HG02943 (cell line): ENCODE results near the gene SRGAP2.
"Not testable (repeated sequence)": the region's sequence is repeated elsewhere in the genome, so short reads cannot be mapped to it uniquely, and the experiment has no call there.

ENCODE experiments used
- ATAC-seq: cut with Tn5 transposase; IDR thresholded peaks from one replicate; pipeline ENCODE4 v1.9.1; 2021; ENCODE audit warnings: mild to moderate bottlenecking, low read depth, moderate library complexity; ENCODE audit not compliant: unreplicated experiment

Gene SRGAP2

DNA sequence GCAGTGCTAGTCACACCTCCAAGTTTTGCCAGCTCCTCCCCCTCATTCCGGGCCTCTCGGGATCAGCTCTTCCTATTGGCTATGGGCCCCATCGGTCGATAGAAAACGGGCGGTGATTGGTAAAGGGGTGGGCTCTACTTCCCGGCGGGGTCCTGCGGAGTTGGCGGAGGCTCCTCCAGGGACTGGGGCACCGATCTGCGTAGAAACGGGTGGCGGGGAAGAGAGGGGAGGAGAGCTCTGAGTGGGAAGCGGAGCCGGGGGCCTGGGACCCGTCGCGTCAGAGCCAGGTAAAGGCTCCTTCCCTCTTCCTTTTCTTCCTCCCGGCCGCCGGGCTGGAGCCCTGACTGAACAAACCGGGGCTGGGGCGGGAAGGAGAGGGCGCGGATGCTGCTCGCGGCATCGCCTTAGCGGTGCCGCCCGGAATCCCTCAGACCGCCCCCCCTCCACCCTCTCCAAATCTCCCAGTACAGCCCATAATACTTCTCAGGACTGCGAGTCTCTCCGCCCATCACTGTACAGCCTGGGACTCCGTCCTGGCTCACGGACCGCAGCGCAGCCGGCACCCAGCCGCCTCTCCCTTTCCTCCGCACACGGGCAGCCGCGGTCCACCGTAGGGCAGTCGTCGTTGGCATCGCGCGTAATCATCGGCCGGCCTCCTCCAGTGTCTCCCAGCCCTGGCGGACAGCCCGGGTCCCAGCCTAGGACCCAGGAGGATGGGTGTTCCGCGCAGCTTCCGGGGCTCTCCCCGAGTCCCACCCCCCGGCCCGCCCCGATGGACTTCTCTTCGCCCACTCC lies at the start of gene SRGAP2:
Gene SRGAP2 (plus strand): TSS at position 178 of the 795 bp plus-strand sequence. CDS start 2,430 bp downstream, outside the sequence.
- ATAC-seq: peak; percentile 10

DNA sequence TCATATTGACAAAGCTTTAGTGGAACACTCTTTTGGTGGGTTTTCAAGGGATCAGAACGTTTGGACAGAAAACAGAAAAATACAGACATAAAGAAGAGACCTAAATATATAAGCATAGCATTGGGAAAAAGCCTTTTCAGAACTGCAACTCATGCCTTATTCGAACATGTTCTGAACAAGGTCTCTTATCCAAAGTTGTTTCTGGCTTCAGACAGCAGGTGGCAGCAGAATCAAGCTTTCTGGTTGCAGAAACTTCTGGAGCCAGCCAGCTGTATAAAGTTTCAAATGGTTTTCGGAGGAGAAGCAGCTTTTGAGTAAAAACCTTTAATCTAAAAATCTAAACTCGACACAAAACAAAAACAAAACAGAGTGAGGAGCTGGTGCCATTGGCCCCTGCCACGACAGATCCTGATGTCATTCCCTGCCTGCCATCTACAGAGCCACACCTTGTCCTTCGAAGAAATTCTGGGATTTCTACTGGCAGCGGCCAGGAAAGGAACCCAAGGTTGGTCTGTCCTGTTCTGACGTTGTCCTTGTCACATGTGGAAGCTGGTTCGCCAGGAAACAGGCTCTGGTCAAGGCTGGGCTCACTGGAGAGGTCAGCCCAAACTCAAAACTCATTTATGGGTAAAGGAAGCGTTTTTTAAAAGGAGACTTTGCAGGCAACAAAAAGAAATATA lies 35.9 kb upstream of the SRGAP2 start:
- not testable (repeated sequence) for ATAC-seq

DNA sequence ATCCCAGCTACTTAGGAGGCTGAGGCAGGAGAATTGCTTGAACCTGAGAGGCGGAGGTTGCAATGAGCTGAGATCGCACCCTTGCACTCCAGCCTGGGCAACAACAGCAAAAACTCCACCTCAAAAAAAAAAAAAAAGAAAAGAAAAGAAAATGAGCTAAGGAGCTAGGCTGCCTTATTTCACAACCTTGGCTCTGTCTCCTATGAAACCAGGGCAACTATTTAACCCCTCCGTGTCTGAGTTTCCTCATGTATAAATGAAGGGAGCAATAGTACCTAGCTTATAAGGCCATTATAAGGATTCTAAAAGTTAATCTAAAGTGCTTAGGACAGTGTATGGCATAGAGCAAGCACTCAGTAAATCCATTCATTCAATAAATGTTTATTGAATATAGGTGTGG lies 33.5 kb upstream of the SRGAP2 start:
- not testable (repeated sequence) for ATAC-seq

DNA sequence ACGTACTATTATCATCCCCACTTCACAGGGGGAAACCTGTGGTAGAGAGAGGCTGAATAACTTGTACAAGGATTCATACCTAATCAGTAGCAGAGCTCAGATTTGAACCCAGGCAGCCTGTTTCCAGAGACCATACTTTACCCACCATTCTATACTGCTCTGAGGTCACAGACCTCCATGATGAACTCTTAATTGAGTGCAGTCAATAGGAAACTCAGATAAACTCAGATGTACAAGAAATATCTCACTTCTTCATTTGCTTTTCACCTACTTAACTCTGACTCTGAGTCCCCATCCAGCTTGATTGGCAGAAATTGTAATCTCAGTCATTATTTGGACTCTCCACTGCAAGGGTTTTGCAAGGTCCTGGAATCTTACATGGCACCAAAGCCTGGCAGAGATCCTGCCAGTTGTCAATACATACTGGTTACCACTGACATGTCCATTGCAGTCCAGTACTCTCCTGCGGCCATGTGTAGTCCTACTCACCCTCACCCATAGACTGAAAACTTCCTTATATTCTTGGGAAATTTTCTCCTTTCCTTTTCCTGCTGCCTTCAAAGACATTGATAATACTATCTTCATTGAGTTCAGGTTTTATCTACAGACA lies 30.1 kb upstream of the SRGAP2 start:
- ATAC-seq: not testable (repeated sequence)

DNA sequence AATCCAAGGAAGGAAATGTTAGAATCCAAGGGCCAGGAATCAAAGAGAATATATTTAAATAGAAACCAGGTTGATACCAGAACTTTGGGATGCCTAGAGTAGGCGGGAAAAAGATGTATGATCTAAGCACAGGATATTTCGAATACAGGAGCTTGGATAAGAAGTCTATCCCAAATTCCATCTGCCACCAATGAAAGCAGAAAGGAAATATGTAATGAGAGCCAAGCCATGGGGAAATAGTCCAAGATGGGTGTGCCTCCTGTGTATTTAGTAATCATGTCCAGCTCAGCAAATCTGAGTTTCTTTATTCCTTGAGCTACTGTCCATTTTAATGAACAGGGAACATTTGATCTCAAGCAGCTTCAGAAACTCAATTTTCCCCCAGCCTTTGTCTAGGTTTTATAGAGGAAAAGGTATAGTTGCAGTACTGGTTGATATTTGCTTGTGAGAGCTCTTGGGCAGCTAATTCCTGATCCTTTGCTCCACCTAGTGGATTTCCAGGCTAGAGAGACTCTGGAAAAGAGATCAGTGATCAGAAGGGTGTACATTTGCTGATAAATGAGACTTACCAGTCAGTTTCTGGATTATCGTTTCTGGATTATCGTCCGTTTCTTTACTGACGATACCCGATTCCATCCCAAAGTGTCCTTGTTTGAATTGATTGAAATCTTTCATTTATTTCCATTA lies 29.0 kb upstream of the SRGAP2 start:
- ATAC-seq: not testable (repeated sequence)

DNA sequence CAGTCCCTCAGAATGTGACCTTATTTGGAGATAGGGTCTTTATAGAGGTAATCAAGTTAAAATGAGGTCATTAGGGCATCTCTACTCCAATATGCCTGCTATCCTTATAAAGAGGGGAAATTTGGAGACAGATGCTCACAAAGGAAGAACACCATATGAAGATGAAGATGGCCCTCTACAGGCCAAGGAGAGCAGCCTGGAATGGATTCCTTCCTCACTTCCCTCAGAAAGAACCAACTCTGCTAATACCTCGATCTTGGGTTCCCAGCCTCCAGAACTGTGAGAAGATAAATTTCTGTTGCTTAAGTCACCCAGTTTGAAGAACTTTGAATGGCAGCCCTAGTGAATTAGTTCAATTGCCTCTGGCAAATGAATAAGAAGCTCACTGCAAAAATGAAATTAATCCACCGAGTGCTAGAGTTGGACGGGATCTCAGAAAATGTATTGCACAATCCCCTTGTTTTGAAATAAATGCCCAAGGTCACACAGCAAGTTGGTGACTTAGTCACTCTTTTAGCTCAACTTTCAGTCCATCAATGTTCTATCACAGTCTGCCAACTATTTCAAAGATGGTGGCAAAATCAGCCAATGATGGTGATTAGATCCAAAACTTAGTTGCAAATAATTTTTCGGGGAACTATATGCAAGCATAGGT lies 27.8 kb upstream of the SRGAP2 start:
- ATAC-seq: not testable (repeated sequence)

DNA sequence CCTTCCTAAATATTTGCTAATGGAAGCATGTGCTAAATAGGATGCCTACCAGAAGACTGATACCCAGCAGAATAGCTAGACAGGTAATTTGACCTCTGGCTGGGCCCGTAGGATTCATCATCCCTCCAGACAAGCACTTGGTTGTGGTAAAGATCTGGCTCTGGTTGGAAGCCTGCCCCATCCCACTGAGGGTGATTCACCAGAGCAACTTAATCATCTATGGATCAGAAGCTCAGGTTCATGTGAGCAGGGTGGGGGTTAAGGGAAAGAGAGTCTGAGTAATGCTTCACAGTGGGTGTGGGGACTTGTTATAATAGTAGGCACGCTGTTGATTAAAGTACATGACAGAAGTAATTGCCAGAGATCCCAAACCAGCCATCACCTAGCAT lies 27.2 kb upstream of the SRGAP2 start:
- ATAC-seq: not testable (repeated sequence)

DNA sequence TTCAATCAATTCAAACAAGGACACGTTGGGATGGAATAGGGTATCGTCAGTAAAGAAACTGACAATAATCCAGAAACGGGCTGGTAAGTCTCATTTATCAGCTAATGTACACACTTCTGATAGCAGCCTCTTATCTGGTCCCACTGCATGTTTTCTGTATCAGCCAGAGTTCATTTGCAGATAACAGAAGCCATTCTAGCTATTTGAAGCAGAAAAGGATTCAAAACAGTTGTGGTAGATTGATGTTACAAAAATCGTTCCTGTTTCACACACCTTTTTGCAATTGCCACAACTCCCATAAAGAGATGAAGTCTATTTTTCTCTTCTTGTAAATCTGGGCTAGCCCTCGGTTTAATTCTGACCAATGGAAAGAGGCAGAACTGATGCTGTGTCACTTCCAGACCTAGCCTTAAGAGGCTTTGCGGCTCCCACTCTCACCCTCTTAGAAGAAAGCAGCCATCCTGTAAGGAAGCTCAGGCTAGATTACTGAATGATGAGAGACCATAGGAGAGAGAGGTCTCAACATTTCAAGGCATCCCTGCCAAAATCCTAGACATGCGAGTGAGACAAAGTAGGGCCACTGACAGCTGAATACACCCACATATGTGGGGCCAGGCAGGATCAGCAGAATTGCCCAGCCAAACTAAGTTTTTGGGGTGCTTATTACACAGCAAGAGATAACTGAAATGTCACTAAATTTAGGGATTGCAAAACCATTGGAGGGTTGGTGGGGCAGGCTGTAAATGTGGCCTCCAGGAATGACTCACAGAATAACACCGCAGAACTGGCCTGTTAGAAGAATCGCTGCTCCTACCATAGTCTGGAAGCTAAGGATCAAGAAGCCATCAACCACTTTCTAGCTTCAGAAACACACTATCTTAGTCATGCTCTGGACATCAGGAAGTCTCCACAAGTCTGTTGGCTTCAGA lies 25.0 kb upstream of the SRGAP2 start:
- ATAC-seq: not testable (repeated sequence)

DNA sequence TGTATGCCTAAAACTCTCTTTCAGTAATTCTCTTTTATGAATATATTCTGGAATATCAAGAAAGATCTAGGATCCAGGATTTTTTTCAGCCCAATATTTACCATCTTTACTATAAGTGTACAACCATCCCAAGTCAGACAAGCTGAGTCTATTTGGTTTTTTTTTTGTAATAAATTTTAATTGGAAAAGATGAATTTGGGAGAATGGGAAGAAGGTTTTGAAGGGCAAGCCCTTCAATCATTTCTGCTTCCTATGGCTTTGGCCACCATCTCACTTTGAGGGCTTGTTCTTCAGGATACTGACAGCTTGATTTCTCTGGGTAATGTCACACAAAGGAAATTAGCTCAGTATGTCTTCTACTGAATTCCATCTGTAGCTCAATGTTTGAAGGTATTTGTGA lies 23.7 kb upstream of the SRGAP2 start:
- ATAC-seq: not testable (repeated sequence)

DNA sequence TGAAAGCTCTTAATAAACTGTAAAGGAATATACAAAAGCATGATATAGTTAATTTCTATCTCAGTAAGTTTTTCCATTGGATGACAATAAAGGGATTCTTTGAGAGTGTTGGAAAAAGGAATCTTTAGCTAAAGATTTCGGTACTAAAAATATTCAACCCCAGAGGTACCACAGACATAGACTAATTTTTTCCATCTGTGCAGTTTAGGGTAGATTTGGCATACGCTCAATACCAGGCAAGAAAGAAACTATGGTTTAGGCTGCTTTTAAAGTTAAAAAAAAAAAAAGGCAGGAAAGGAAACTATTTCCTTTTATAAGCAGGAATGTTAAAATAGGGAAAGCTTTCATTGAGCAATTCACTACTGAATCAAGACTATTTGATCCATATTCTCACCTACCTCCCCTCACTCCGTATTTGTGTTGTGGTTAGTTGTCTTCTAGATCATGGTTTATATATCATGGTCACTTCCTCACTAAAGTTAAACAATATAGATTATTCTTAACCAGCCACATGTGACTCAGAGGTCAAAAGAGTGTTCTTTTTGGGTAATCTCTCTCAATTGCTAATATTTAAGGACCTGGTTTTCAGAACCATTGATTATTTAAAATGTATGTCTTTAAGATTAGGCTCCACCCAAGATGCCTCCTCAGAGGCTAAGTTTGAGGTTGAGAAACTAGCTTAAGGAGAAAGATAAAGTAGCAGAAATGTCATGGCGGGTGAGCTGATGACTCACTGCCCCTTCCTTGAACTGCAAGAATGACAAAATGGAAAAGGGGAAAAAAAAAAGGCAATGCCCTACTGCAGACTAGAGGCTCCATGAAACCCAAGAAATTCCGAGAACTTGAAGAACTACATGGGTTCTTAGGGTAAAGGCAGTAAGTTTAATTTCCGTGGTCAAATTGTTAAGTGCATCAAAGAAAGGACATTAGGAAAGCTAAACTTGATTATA lies 20.7 kb upstream of the SRGAP2 start:
- ATAC-seq: not testable (repeated sequence)

DNA sequence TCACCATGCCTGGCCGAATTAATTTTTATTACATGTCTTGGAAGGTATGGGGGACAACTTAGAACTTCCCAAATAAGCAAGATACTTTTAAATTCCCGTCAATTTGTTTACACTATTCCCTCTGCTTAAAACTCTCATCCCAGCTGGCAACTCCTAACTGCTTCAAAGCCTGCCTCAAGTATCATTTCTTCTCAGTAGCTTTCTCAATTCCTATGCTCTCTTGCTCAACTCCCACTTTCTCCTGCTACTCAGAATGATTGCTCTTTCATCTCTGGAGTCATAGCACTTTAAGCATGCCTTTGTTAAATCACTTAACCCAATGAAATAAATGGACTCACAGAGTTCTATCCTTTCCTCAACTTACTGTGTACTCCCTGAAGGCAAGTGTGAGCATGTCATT lies 19.6 kb upstream of the SRGAP2 start:
- not testable (repeated sequence) for ATAC-seq

DNA sequence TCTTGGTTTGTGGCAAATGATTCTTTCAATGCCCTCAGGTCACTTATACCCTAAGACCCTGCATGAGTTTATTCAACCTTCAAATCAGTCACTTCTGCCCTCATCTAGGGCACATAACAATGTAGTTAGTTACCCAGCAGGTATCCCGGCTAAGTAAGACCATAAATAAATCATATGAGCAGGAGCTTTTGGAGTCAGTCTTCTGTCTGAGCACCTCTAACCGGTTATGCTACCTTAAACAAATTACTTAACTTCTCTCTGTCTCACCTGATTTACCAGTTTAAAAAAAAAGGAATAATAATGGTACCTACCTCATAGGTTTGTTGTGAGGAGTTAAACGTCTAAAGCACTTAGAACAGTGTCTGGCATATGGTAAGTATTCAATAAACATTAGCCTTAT lies 17.6 kb upstream of the SRGAP2 start:
- not testable (repeated sequence) for ATAC-seq

DNA sequence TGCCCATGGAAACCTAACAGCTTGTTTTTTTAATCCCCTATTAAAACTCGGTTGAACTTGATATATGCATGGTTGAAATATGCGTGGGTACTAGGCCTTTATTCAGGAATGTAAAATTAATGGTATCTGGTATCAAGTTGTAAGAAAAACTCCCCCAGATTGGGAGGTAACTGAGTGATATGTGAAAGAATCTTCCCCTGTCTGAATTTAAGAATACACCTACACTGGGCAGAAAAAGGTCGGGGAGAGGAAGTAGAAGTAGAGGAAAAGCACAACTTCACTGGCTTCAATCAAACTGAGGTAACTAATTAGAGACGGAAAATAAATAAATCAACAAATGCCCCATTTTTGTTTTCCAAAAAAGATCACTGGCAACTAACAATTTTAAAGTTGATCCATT lies 16.5 kb upstream of the SRGAP2 start:
- not testable (repeated sequence) for ATAC-seq

DNA sequence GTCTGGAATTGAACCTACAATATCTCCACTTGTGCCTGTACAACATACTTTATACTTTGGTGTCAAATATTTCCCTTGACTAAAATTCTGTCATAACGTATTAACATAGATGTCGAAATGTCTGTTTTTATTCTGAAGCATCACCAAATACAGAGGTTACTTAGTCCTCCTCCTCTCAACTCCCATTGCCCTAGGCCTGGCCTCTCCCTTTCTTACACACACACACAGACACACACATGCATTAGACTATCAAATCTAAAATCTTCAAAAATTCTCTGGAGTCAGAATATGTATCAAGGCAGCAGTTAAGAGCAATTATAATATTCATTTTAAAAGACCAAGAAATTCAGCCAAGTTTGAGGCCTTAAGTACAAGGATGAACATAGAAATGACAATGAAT lies 8.2 kb upstream of the SRGAP2 start:
- ATAC-seq: not testable (repeated sequence)

DNA sequence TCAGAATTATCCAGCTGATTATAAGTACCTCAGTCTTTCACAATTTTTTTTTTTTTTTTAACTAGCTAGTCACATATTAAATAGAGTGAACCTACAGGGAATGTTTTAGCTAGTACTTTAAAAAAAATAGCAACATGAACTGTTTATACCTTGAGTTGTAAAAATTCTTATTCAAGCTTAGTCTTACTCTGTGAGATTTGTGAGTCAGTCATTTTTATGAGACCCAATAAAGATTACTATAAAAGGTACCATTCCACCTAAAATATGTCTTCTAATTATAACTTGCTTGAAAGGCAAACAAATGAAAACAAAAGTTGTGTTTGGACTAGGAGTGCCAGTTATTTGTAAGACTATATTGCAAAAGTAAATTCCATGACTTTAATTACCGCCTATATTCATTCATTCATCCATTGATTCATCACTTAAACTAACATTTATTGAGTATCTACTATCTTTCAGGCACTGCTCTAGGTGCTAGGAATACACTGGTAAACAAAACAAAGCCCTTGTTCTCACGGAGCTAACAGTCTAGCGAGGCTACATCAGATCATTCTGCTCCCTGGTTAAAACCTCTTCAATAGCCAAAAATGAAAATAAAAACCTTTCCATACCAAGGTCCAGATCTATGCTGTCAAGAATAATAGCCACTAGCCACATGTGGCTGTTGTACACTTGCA lies 6.5 kb upstream of the SRGAP2 start:
- not testable (repeated sequence) for ATAC-seq

DNA sequence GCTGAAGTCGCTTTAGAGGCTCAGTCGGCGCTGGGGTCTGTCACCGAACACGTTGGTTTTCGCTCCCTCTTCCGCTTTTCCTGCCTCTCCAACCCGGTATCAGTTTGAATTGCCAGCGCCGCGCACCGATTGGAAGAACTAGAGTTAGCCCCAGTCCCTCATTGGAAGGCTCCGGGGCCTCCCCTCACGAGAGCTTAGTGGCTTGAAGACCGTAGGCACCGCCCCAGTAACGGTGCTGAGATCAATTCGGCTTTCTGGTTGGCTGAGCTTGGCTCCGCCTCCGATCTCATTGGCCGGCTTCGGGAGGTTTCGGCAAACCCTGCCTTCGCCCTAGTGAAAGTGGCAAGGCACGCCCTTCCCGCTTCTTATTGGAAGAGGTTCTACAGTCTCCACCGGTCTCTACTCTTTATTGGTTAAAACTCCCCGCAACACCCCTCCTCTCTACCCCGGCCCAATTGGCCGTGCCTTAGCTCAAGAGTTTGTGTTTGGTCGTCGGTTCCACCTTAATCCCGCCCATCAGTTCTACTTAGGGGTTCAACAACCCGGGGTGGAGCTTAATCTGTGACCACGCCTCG lies 465 bp upstream of the SRGAP2 start, which contains the start of gene FAM72A:
Gene FAM72A (minus strand): TSS at position 51 of the 575 bp plus-strand sequence. CDS start 814 bp downstream, outside the sequence.
- peak; percentile 77 for ATAC-seq

DNA sequence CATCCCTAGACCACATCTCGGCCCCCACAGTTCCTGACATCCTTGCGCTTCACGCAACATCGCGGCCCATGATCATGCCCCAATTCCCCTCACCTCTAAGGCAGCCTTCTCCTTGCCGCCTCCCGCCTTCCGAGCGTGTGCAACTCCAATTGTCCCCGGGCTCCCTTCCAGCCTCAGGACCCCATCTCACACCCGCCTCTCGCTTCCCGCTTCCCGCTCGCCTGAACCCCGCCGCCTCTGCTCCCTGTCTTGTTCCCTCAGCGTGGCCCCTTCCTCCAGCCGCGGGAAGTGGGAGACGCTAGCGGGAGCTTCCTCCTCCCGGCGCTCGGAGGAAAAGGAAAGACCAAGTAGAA lies 794 bp downstream of the SRGAP2 start:
- ATAC-seq: not testable (repeated sequence)
